SIG-M5 treated with dmso at 0.1 percent for 504 hours (cell line): ENCODE data around the gene YBX2.
A peak's percentile ranks its signal among the peaks of the same experiment; 100 is the strongest.

Experiments
- DNase-seq: peaks from one replicate; lab custom pipeline; 2025; ENCODE audit not compliant: unreplicated experiment; lab: John Stamatoyannopoulos, UW

YBX2 gene

DNA sequence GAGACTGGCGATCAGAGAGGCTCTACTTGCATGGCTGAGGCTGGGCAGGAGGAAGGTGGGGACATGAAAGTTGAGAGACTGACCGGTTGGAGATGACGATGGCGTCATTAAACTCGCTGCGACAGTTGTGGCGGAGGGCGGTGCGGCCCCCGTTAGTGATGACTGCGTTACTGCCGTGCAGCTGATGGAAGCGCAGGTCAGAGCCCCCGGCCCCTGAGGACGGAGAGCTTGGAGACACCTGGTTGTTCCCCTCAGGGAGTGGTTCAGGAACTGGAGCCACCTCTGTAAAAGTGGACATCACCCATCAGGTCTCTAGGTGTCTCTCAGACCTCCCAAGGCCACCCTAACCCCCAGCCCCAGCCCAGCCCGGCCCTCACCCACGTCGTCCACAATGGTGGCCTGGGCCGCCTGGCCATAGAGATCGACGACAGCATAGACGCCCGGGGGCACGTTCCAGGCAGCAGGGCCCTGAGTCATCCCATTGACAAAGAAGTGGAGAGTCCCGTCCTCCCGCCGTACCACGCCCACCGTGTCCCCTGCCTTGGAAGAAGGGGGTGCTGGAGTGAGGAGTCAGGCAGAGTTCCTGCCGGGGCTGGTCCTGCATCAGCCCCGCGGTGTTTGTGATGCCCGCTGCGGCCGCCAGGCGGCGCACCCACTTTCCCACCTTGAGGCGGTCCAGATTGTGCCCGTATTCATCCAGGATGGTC, 29.4 kb upstream of the YBX2 start:
- DNase-seq = no peak

DNA sequence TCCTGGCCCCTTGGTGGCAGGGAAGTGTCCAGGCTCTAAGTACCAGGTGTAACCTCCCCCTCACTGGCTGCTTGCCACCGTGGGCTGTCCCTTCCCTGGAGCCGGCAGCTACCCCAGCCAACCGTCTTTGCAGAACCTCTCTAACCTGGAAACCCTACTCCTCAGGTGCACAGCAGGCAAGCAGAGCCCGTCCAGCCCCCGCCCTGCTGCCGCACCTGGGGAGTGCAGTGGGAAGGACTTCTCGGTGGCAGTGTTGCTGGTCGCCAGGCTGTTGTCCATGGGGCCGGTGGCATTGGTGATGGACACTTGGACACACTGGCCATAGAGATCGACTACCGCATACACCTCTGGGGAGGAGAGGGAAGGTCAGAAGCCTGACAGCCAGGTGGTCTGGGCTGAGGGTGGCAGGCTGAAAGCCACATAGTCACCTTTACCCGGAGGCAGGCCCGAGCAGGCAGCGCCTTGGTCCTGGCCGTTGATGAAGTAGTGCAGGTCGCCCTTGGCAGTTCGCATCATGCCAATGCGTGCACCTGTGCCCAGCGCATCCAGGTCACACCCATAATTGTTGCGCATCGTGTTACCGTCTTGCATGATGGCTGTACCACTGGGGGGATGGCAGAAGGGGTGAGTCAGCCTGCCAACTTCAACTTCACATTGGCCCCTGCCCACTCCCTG, 28.2 kb upstream of the YBX2 start:
- DNase-seq = no peak

DNA sequence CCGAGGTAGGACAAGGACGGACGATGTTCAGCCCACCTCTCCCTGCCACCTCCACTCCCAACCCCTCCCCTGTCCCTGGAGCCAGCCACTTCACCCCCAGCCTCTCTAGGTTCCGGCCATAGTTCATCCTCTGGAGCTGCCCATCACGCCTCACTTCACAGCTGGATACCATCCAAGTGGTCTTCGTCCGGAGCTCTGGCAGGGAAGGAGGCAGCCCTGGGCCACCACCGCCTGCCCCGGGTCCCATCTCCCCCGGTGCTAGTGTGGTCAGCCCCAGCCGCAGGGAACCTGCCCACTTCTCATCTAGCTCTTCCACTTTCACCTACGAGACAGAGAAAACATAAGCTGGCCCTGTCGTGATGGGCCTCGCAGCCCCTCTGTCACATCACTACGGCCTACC, 27.0 kb upstream of the YBX2 start:
- no peak for DNase-seq

DNA sequence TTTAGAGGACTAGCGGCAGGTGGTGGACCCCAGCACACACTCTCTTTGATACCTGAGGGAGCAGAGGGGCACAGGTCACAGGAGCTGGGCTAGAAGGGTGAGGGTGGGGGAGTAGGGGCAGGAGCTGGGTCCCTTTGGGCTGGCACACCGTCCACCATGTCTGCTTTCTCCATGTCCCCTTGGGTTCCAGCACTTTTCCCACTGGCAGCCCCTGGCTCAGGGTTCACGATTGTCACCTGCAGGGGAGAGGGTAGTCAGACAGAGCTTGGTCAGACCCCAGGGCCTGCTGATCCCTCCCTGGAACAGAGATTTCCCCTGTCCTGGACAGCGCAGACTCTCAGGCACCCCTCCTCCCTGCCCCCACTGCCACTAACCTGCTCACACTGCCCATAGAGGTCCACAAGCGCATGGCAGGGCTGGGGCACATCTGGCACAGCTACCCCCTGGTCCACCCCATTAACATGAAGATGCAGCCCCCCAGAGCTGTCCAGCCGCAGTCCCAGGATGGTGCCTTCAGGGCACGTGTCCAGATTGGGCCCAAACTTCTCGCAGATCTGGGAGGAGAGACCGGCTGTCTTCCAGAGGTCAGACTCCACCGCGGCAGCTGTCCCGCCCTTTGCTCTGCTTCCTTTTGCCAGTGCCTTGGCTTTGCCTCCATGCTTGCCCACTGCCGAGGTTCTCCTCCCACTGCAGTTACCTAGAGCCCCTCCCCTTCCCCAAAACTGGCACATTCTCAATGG, 23.9 kb upstream of the YBX2 start:
- DNase-seq = no peak

DNA sequence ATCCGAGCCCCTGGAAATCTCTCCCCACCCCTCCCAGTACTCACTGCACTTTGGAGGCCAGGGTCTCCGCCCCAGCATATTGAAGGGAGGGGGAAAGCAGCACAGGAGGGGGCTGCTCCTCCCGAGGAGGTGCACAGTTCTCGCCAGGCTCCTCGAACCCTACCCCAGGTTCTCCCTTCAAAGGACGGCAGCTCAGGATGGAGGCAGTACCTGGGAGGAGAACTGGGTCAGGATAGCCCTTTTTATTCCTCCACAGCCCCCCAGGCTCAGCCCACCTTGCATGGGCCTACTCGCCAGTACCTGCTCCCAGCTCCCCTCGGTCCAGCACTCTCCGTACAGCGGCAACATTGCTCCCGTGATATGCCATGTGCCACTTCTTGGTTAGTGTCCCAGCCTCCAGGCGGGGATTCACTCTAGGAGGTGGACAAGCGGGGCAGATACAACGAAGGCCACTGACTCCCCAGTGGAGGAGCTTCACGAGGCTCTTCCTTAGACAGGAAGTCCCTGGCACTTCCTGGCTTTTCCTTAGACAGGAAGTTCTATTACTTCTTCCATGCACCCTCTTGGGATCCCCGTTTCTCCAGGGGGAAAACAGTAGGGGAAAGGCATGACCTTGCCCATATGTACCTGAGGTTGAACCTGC, 22.8 kb upstream of the YBX2 start:
- no peak for DNase-seq

DNA sequence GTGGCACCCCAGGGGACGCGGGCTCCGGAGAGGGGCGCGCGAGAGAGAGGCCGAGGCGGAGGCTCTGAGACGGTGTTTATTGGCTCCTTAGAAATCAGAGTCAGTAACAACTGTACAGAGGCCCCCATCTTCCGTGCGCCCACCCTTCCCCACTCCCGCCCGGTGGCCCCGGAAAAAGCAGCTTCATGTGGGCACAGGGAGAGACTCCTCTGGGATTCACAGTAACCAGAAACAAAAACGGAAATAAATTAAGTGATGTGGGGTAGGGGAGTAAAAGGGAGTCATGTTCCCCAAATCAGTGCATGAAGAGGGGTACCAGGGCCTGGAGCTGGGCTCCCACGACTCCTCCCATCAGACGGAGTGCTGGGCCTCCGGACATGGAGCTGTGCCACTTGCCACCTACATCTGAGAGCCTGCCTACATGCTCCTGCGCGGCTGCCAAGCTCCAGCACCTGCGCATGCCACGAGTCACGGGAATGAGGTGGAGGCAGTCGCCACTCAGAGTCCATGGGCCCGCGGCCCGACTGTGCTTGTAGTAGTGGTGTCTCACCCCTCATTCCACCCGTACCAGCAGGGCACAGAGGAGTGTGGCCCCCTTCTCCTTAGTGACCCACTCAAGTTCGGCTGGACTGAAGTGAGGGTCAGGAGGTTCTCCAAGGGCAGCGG, 21.3 kb upstream of the YBX2 start:
- DNase-seq = no peak

DNA sequence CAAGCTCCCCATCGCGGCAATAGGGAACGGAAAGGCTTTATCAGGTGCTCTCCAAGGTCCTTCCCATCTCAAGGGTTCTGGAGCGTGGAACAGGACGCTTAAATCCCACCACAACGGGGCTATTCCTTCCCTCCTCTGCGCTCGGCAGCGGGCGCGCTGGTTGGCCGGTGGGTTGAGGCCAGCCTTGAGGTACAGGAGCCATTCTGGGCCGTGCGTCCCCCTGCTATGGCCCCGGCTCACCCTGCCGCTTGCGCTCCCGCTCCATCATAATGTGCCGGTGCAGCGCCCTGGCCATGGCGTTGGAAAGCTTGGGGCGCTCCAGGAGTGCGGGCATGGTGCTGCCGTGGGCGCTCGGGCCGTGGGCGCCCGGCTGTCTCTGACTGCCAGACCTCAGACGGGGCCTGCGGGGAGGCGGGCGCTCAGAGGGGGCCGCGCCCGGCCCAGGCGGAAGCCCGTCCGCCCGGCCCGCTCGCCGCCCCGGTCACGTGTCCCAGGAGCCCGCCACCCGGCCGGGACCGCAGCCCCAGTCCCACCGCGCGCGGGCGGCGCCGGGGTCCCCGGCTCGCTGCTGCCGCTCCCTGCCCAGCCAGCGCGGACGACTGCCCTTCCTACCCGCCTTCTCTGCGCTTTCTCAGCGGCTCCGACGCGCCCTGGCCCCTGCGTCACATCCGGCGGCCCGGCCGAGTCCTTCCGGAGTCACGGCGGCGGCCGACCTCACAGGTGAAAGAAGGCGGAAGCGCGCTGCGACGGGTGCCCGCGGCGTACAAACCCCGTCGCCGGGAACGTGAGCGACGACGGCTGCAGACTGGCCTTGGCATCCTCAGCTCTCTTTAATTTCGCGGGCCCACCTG, 20.5 kb upstream of the YBX2 start, which contains the start of gene GPS2:
Gene GPS2, minus strand, starts transcription at position 642 of the 851 bp plus-strand sequence. Its CDS starts 308 bp downstream, at position 334.
- peak; percentile 71 for DNase-seq

DNA sequence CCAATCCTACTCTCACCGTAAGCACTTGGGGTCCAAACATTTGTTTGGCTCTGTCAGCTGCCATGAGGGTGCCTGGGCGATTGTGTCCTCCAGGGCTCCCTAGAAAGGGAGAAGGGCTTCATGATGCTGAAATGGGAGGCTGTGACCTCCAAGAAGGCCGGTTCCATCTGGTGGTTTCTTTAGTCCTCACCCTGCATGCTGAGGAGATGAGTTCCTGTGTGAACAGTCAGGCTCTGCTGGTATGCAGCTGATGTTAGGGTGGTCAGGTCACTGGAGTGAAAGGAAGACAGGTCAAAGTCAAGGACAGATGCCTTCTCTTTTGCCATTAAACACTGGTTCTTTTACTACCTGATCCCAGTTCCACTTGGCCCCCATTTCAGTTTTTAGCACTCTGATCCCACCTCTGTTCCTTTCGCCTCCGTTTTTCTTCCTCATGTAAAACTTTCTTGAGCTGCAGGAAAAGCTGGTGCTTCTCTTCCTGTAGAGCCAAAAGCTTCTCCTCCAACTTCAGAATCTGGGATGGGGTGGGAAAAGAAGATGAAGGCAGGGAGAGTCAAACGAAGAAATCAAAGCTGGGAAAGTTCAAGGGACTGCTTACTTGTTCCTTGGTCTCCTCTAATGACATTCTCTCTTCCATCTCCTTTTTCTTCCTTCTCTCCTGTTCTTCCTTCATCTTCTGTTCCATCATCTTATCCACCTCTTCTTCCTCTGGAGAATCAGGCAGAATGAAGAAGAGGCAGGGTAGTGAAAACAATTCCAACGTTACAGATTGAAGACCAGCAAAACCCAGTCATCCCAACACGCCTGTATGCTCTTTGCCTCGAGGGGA, 19.7 kb upstream of the YBX2 start:
- no peak for DNase-seq

DNA sequence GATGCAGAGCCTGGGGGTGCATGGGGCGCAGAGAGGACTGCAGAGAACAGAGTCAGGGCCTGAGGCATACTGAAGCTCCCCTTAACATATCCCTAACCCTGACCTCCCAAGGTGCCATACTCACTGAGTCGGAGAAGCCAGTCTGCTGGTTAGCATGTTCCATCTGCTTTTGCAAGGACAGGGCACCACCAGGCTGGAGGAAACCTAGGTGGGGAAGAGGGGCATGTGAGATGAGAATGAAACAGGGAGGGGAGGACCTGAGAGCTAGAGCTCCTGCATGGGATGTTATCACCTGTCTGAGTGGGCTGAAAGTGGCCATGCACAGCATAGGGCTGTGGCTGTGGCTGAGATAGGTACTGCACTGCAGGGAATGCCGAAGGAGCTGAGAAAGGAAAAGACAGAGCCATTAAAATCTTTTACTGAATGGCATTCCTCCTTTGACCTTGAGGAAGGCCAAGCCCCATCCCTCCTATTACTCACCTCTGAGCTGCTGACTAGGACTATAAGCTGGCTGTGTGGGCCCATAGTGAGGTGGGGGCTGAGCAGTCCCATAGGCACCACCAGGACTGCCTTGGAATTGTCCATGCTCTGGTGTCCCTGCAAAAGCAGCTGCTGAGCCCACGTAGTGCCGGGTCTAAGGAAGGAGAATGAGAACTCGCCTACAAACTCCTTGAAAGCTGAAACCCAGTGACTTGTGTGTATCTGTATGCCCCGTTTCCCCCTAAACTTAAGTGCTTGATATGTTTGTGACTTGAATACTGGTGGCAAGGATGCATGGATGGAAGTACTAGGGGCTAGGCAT, 18.9 kb upstream of the YBX2 start:
- no peak for DNase-seq

DNA sequence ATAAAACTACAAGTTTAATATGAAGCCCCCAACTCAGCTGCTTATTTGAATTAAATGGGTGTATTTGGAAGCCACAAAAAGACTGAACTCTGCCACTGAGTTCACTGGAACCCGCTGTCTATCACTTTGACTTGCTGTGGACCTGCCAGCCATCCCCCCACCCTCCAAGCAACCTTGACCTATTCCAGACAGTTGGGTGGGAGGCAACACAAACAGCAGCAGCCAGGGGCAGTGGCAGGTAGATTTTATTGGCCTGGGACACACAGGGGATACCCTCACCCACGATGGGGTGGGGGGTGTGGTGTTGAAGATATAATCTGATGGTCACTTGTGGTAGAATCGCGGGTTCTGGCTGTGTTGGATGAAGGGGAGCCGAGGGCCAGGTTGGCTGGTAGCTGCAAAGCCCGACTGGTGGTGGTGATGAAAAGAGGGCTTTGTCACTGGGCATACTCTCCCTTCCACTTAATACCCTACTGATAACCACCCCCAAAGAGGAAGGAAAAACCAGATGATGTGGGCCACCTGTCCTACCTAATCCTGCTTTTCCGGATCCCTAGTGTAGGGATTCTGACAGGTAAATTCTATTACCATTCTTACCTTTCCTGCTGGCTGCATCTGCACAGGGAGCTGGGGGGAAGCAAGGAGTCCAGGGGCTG, 18.1 kb upstream of the YBX2 start:
- no peak for DNase-seq

DNA sequence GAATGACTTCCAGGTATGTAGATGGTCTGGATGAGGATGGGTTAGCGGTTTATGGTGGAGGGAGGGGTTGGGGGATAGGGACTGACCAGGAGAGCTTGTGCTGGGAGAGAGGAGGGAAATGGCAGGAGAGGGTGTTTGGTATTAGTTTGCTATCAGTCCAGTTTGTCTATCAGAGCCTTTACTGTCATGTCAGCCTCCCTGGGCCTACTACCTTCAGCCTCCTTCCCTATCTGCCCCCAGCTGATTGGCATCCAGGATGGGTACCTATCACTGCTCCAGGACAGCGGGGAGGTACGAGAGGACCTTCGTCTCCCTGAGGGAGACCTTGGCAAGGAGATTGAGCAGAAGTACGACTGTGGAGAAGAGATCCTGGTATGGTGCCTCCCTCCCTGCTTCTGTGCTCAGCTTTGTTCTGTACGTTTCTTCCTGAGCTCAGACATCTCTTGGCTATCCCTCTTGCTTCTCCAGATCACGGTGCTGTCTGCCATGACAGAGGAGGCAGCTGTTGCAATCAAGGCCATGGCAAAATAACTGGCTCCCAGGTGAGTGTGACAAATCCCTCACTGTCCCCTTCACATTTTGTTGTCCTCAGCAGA, 16.8 kb upstream of the YBX2 start:
- no peak for DNase-seq

DNA sequence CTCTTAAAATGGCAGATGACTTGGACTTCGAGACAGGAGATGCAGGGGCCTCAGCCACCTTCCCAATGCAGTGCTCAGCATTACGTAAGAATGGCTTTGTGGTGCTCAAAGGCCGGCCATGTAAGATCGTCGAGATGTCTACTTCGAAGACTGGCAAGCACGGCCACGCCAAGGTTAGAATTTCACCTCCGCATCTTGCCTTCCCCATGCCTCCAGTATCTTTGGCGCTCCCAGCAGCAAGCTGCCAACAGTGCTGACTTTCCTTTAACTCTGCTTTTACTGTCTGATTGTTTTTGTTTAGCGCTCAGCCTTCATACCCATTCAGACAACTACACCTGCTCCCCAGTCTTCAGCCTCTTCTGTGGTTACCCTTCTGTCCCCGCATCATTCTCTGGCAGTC, 15.2 kb upstream of the YBX2 start:
- no peak for DNase-seq

DNA sequence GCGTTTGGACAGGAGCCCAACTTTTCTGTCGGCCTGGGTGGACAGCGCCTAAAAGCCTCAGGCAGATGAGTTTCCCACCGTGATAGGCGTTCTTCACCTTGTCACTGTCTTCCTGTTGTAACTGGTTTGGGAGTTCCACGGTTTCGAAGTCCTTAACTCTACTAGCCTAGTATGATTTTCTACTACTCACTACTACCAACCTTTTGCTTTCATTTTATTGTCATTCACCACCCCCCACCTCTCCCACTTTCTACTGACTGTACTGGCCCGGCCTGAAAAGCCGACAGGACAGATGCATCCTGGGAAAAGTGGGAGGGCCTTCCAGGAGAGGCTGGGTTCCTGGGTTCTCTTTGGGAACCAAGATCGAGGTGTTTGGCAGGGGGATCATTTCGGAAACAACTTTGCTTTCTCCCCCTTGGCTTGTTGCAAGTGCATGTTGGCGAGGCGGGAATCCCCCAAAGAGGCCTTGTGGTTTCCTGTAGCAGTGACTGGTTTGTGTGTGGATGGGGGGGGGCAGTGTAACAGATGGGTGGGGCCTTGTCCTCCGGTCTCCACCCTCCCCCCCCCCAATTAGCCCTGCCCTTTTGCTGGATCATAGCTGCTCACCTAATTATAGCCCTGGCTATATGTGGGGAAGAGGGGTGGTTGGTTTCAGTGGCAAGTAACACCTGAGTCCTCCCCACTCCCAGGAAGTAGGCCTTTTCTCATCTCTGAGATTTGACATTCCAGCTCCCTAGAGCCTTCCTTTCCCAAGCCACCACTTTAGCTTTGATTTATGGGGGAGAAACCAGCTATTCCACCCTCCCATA, 14.4 kb upstream of the YBX2 start:
- peak; percentile 83 for DNase-seq

DNA sequence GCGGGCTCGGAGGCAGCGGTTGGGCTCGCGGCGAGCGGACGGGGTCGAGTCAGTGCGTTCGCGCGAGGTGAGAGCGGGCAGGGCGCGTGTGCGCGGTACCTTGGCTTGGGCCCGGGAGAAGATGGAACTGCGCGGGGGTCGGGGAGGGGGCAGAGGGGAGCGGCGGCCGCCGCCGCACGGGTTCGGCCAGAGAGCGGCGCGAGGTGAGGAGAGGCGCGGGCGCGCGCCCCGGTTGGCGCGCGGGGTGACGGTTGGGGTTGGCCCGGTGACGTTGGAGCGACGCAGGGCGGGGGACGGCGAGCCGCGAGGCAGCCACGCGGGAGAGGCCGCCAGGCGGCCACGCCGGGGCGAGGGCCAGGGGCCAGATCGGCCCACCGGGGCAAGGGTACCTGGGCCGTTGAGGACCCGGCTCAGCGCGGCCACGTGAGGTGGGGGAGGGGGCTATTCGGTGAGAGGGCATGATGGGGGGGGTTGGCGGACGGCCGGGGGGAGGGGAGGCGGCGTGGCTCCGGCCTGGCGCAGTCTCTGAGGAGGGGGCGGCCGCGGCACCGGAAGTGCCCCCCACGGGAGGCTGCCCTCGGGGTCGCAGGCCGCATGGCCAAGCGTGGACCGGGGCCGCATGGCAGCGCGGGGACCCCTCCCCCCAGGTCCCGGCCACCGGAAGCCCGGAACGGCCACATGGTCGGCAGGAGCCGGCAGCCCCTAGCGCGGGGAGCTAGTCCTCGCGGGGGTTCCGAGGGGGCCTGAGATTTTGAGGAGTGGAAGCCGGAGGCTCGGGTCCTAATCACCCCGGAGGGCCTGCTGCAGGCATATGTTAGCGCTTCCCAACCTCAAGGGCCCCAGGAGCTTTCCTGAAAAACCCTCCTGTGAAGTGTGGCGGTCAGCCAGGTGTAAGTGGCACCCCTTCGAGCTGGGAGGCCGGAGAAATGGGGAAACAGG, 13.5 kb upstream of the YBX2 start:
- DNase-seq = peak; percentile 29

DNA sequence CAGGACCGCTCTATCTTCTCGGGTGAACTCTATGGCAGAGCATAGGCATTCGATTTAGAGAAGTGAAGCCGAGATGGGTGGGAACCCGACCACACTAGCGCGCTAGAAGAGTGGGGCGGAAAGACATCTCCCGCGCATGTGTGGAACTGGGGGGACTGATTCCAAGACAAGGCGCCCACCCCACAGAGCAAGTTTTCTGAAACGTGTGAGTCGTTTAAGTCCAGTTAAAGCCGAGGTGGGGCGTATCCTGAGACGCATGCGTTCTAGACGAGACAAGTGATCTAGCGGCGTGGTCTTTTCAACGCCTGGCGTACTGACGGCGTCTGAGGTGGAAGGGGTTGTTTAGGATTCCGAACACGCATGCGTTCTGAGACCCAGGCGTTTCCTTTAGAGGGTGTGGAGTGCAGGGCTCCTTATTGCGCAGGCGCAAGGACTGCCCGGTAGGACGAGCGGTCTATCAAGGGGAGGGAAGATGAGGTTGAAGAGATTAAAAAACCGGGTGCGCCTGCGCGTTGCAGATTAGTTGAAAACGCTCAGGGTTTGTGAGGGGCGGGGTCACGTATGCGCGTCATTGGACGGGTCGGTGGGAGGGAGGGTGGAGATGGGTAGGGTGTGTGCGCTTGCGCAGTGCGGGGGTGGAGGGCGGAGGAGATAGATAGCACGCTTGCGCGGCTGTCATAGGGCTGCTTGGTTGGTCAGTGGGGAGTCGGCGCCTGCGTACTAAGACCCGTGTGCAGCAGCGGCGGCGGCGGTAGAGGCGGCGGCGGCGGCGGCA, 12.7 kb upstream of the YBX2 start, which contains the start of gene EIF5A:
Gene EIF5A, plus strand, starts transcription at position 718 of the 775 bp plus-strand sequence. CDS start 2,008 bp downstream, outside the sequence.
- peak; percentile 99 for DNase-seq
